ENCODE results near the gene MUC2. TPM values are rescaled to one million over a fixed set of nuclear protein-coding genes. Genes with fewer than 3 reads are reported as not detected.

MUC2 gene
- total RNA-seq, 4 donors from 2014 or later = 0.04 TPM; not detected in 3

DNA sequence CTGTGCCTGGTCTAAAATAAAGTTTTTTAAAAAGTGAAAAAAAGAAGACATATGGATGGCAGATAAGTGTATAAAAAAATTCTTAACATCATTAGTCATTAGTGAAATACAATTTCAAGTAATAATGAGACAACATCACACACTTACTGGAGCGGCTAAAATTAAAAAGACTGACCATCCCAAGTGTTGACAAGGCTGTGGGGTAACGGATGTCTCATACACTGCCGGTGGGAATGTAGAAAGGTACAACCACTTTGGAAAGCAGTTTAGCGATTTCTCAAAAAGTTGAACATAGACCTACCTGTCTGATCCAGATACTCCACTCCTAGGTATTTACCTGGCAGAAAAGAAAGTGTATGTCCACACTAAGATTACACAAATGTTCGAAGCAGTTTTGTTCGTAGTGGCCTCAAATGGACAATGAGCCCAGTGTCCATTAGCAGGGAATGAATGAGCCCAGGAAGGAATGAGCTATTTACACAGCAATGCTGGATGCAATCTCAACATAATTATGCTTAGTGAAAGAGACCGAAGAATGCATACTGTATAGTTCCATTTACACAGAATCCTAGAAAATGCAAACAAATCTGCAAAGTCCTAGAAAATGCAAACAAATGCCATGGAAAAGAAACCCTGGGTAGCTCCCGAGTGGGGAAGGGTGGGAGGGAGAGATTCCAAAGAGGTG lies 6.7 kb upstream of the MUC2 start:
- Histone ChIP-seq H3K4me3 (no peak overlapping the region), H3K27me3 (peaks cover 0 to 68% (median 3%) of the 10 kb centered on the region in 4 donors), H3K9me3 (no peaks in the 10 kb centered on the region), H3K36me3 (no peaks in the 10 kb centered on the region), H3K4me1 (peaks cover 3 to 12% (median 7%) of the 10 kb centered on the region in 3 donors), H3K27ac (no peak overlapping the region)
- TF ChIP-seq, protein P1, sequence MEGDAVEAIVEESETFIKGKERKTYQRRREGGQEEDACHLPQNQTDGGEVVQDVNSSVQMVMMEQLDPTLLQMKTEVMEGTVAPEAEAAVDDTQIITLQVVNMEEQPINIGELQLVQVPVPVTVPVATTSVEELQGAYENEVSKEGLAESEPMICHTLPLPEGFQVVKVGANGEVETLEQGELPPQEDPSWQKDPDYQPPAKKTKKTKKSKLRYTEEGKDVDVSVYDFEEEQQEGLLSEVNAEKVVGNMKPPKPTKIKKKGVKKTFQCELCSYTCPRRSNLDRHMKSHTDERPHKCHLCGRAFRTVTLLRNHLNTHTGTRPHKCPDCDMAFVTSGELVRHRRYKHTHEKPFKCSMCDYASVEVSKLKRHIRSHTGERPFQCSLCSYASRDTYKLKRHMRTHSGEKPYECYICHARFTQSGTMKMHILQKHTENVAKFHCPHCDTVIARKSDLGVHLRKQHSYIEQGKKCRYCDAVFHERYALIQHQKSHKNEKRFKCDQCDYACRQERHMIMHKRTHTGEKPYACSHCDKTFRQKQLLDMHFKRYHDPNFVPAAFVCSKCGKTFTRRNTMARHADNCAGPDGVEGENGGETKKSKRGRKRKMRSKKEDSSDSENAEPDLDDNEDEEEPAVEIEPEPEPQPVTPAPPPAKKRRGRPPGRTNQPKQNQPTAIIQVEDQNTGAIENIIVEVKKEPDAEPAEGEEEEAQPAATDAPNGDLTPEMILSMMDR (IDR thresholded peaks at IDR 0.05) = no peak
- TF ChIP-seq POLR2A (IDR thresholded peaks at IDR 0.05) = no peak
- intact Hi-C loops (cut with DNase I) = no loop called here
- DNase-seq = no peak
- 55 to 66% methylated on average over 8 of the region's 8 CpGs for WGBS, 2 donors

DNA sequence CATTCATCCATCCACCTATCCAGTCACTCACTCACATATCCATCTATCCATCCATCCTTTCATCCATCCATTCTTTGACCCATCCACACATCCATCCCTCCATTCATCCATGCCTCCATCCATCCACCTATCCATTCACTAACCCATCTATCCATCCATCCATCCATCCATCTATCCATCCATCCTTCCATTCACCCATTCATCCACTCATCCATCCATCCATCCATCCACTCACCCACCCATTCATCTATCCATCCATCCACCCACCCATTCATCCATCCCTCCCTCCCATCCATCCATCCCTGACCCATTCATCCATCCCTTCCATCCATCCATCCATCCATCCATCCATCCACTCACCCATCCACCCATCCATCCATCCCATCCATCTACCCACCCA lies 4.9 kb upstream of the MUC2 start:
- Histone ChIP-seq H3K36me3 (no peaks in the 10 kb centered on the region), H3K27me3 (peaks cover 0 to 73% (median 3%) of the 10 kb centered on the region in 4 donors), H3K4me1 (peaks cover 15 to 26% (median 16%) of the 10 kb centered on the region in 3 donors), H3K27ac (no peak overlapping the region), H3K9me3 (no peaks in the 10 kb centered on the region), H3K4me3 (no peak overlapping the region)
- intact Hi-C loops (cut with DNase I) = no loop called here
- DNase-seq = no peak
- TF ChIP-seq, protein P1 (IDR thresholded peaks at IDR 0.05) = no peak
- TF ChIP-seq POLR2A (IDR thresholded peaks at IDR 0.05) = no peak

DNA sequence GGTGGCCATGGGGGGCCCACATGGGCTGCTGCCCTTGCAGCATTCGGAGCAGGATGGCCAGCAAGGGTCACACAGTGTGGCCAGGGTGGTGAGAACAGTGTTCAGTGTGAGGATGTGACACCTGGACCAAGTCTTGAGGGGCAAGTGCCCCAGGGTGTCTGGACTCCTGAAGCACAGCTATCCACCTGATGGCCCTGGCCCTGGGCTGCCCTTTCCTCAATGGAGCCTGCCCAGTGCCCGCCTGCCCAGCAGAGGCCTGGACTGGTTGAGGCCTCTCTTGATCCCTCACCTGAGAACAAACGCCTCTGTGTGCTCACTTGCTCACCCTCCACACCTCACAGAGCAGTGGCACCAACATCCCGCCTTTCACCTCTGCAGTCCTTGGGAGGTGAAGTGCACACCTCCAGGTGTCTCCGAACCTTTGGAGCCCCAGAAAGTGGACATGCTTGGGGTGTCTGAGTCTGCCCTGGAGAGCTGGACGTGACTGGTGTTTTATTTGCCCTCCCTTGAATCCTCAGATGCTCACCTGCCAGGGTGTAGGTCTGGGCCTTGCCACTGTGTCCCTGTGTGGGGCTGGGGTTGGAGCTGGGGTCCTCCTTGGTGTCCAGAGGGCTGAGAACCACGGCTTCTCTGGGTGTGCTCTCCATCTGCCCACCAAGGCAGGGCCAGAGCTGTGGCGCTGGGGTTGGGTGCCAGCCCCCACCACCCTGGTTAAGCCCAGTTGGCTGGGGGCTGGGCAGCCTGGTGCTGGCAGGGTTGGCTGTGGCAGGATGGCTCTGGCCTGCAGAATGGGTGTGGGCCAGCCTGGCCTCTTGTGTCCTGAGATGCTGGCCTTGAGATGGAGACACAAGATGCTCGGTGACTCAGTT lies 3.8 kb upstream of the MUC2 start:
- TF ChIP-seq, protein P1 (IDR thresholded peaks at IDR 0.05) = no peak
- no peak for TF ChIP-seq POLR2A (IDR thresholded peaks at IDR 0.05)
- peaks cover 0 to 72% (median 2%) of the 10 kb centered on the region in 4 donors for H3K27me3 ChIP-seq
- intact Hi-C loops (cut with DNase I) = no loop called here
- DNase-seq = no peak
- no peaks in the 10 kb centered on the region for H3K9me3 ChIP-seq
- no peak overlapping the region for H3K4me3 ChIP-seq
- 44 to 87% methylated on average over 2 to 5 of the region's 9 CpGs for WGBS, 2 donors
- no peak overlapping the region for H3K27ac ChIP-seq
- no peaks in the 10 kb centered on the region for H3K36me3 ChIP-seq
- peaks cover 15 to 26% (median 16%) of the 10 kb centered on the region in 3 donors for H3K4me1 ChIP-seq

DNA sequence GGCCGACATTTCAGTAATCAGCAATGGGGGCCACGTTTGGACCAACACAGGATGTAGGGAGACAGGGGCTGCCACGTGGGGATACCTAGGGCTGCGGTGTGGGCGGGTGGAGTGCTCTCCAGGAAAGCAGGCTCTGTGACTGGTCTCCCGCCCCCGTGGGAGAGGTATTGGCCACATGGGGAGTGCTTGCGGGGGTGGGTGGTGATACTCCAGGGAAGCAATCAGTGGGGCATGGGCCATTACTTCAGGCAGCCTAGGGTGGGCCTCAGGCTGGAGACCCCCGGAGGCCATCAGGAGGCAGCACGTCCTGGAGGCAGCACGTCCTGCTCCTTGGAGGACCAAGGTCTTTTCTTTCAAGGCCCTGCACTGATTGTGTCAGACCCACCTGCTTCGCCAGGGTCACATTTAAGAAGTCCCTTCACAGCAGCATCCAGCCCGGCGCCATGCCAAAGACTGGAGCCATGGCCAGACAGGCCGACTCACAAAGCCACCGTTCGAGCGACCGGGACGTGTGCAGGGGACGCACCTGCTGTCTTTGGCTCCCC lies 3.0 kb upstream of the MUC2 start:
- Histone ChIP-seq H3K36me3 (no peaks in the 10 kb centered on the region), H3K4me3 (no peak overlapping the region), H3K9me3 (no peaks in the 10 kb centered on the region), H3K27me3 (peaks cover 0 to 67% (median 0%) of the 10 kb centered on the region in 4 donors), H3K27ac (no peak overlapping the region), H3K4me1 (peaks cover 15 to 26% (median 16%) of the 10 kb centered on the region in 3 donors)
- WGBS, 2 donors = 71 to 83% methylated on average over 4 to 17 of the region's 21 CpGs
- no peak for TF ChIP-seq POLR2A (IDR thresholded peaks at IDR 0.05)
- TF ChIP-seq, protein P1 (IDR thresholded peaks at IDR 0.05) = no peak
- intact Hi-C loops (cut with DNase I) = no loop called here
- DNase-seq = no peak
